T-helper 1 cell treated with Interleukin-12 subunit alpha and Interleukin-12 subunit beta and Interleukin-4 antibody, amounts not matched to agents 30 μg/mL and 1 μg/mL, for 36 hours (primary cell): ENCODE data around the gene NUP210L.
"Not testable (repeated sequence)": the region's sequence is repeated elsewhere in the genome, so short reads cannot be mapped to it uniquely, and the experiment has no call there.

ENCODE experiments used
- H3K27ac Mint-ChIP-seq: one replicate; pipeline ENCODE4 v1.8.0; 2021; ENCODE audit warnings: mild to moderate bottlenecking, mixed read lengths
- H3K27me3 Mint-ChIP-seq: one replicate; pipeline ENCODE4 v1.8.0; 2021; ENCODE audit warnings: low read depth, mixed read lengths
- H3K36me3 Mint-ChIP-seq: one replicate; pipeline ENCODE4 v1.8.0; 2021; ENCODE audit warnings: low read depth, mixed read lengths
- H3K4me1 Mint-ChIP-seq: one replicate; pipeline ENCODE4 v1.8.0; 2021; ENCODE audit warnings: low read depth, mixed read lengths
- H3K4me3 Mint-ChIP-seq: one replicate; pipeline ENCODE4 v1.8.0; 2021; ENCODE audit warnings: mild to moderate bottlenecking, moderate library complexity, mixed read lengths
- H3K9me3 Mint-ChIP-seq: one replicate; pipeline ENCODE4 v1.8.0; 2021; ENCODE audit warnings: mixed read lengths

Gene NUP210L

GRCh38 chr1:154095456-154096060 lies 59.3 kb downstream of the NUP210L start:
- Mint-ChIP-seq H3K36me3 (no peaks in the 10 kb centered on the region), H3K27ac (no peak overlapping the region), H3K4me3 (no peak overlapping the region)

GRCh38 chr1:154094411-154094810 lies 60.5 kb downstream of the NUP210L start:
- Mint-ChIP-seq H3K4me1 (no peaks in the 10 kb centered on the region), H3K9me3 (no peaks in the 10 kb centered on the region), H3K36me3 (no peaks in the 10 kb centered on the region), H3K27ac (no peak overlapping the region), H3K27me3 (peaks cover 4% of the 10 kb centered on the region), H3K4me3 (no peak overlapping the region)

More at GRCh38 chr1:154095456-154096060, 59.3 kb downstream of the NUP210L start:
- Mint-ChIP-seq H3K9me3 (no peaks in the 10 kb centered on the region), H3K27me3 (peaks cover 4% of the 10 kb centered on the region), H3K4me1 (no peaks in the 10 kb centered on the region)

- H3K36me3 Mint-ChIP-seq: no peaks in the 10 kb centered on the region
- no peak overlapping the region for H3K27ac Mint-ChIP-seq
- H3K9me3 Mint-ChIP-seq: no peaks in the 10 kb centered on the region
- no peaks in the 10 kb centered on the region for H3K4me1 Mint-ChIP-seq
- no peak overlapping the region for H3K4me3 Mint-ChIP-seq
- peaks cover 4% of the 10 kb centered on the region for H3K27me3 Mint-ChIP-seq
Measured at GRCh38 chr1:154093699-154094098, 61.2 kb downstream of the NUP210L start.

- Mint-ChIP-seq H3K9me3 (no peaks in the 10 kb centered on the region), H3K27me3 (peaks cover 4% of the 10 kb centered on the region), H3K36me3 (no peaks in the 10 kb centered on the region), H3K27ac (no peak overlapping the region), H3K4me1 (no peaks in the 10 kb centered on the region), H3K4me3 (no peak overlapping the region)
Measured at GRCh38 chr1:154091706-154092105, 63.2 kb downstream of the NUP210L start.

- H3K27me3 Mint-ChIP-seq: no peaks in the 10 kb centered on the region
- peaks cover 2% of the 10 kb centered on the region for H3K36me3 Mint-ChIP-seq
- no peaks in the 10 kb centered on the region for H3K4me1 Mint-ChIP-seq
- peaks cover 14% of the 10 kb centered on the region for H3K9me3 Mint-ChIP-seq
- no peak overlapping the region for H3K27ac Mint-ChIP-seq
- H3K4me3 Mint-ChIP-seq: no peak overlapping the region
Measured at GRCh38 chr1:154087574-154087973, 67.3 kb downstream of the NUP210L start.

GRCh38 chr1:154083057-154083456 lies 71.8 kb downstream of the NUP210L start:
- H3K36me3 Mint-ChIP-seq, H3K4me1 Mint-ChIP-seq, H3K27me3 Mint-ChIP-seq, H3K27ac Mint-ChIP-seq, H3K4me3 Mint-ChIP-seq: not testable (repeated sequence)
- H3K9me3 Mint-ChIP-seq: peaks cover 14% of the 10 kb centered on the region

- Mint-ChIP-seq H3K4me3 (no peak overlapping the region), H3K4me1 (no peaks in the 10 kb centered on the region), H3K27ac (no peak overlapping the region), H3K36me3 (peaks cover 5% of the 10 kb centered on the region), H3K27me3 (peaks cover 3% of the 10 kb centered on the region), H3K9me3 (peaks cover 18% of the 10 kb centered on the region)
Measured at GRCh38 chr1:154081386-154082126, 73.3 kb downstream of the NUP210L start.

GRCh38 chr1:154076413-154076812 lies 78.5 kb downstream of the NUP210L start:
- Mint-ChIP-seq H3K4me3 (no peak overlapping the region), H3K27me3 (peaks cover 10% of the 10 kb centered on the region), H3K9me3 (peaks cover 13% of the 10 kb centered on the region), H3K4me1 (no peaks in the 10 kb centered on the region), H3K27ac (no peak overlapping the region), H3K36me3 (peaks cover 5% of the 10 kb centered on the region)

GRCh38 chr1:154075746-154076145 lies 79.1 kb downstream of the NUP210L start:
- Mint-ChIP-seq H3K9me3 (peaks cover 13% of the 10 kb centered on the region), H3K4me1 (no peaks in the 10 kb centered on the region), H3K27ac (no peak overlapping the region), H3K36me3 (peaks cover 5% of the 10 kb centered on the region), H3K4me3 (no peak overlapping the region), H3K27me3 (peaks cover 10% of the 10 kb centered on the region)

GRCh38 chr1:154062309-154062708 lies 92.6 kb downstream of the NUP210L start:
- H3K27me3 Mint-ChIP-seq: peaks cover 14% of the 10 kb centered on the region
- H3K4me1 Mint-ChIP-seq: peaks cover 2% of the 10 kb centered on the region
- H3K36me3 Mint-ChIP-seq: no peaks in the 10 kb centered on the region

GRCh38 chr1:154047436-154047835 lies 107.4 kb downstream of the NUP210L start:
- not testable (repeated sequence) for H3K27me3 Mint-ChIP-seq, H3K36me3 Mint-ChIP-seq, H3K4me3 Mint-ChIP-seq, H3K9me3 Mint-ChIP-seq, H3K27ac Mint-ChIP-seq, H3K4me1 Mint-ChIP-seq

More at GRCh38 chr1:154062309-154062708, 92.6 kb downstream of the NUP210L start:
- no peak overlapping the region for H3K27ac Mint-ChIP-seq
- H3K4me3 Mint-ChIP-seq: no peak overlapping the region
- H3K9me3 Mint-ChIP-seq: no peaks in the 10 kb centered on the region

- not testable (repeated sequence) for H3K36me3 Mint-ChIP-seq, H3K27me3 Mint-ChIP-seq
Measured at GRCh38 chr1:154033697-154034096, 121.2 kb downstream of the NUP210L start.

GRCh38 chr1:154019940-154020339 lies 134.9 kb downstream of the NUP210L start:
- Mint-ChIP-seq H3K4me3 (no peak overlapping the region), H3K27ac (no peak overlapping the region), H3K27me3 (no peaks in the 10 kb centered on the region)

More at GRCh38 chr1:154033697-154034096, 121.2 kb downstream of the NUP210L start:
- H3K9me3 Mint-ChIP-seq, H3K27ac Mint-ChIP-seq, H3K4me3 Mint-ChIP-seq, H3K4me1 Mint-ChIP-seq: not testable (repeated sequence)

GRCh38 chr1:154019269-154019668 lies 135.6 kb downstream of the NUP210L start:
- Mint-ChIP-seq H3K9me3 (no peaks in the 10 kb centered on the region), H3K4me3 (no peak overlapping the region), H3K27ac (no peak overlapping the region), H3K4me1 (no peaks in the 10 kb centered on the region), H3K27me3 (no peaks in the 10 kb centered on the region), H3K36me3 (no peaks in the 10 kb centered on the region)

More at GRCh38 chr1:154019940-154020339, 134.9 kb downstream of the NUP210L start:
- Mint-ChIP-seq H3K4me1 (no peaks in the 10 kb centered on the region), H3K9me3 (no peaks in the 10 kb centered on the region), H3K36me3 (no peaks in the 10 kb centered on the region)

GRCh38 chr1:154014154-154014907 lies 140.5 kb downstream of the NUP210L start:
- Mint-ChIP-seq H3K4me3 (no peak overlapping the region), H3K9me3 (no peaks in the 10 kb centered on the region), H3K4me1 (no peaks in the 10 kb centered on the region), H3K36me3 (no peaks in the 10 kb centered on the region), H3K27me3 (no peaks in the 10 kb centered on the region), H3K27ac (no peak overlapping the region)
